Measurements from ENCODE around the gene GON4L.

GRCh38 chr1:155713075-155713474 lies 143.9 kb downstream of the GON4L start:
- TF ChIP-seq POLR2A (IDR thresholded peaks at IDR 0.05; ENCODE audit: low read length) (no peak), GATA1 (IDR thresholded peaks at IDR 0.05; ENCODE audit: low read depth, low read length) (no peak)

Data from erythroblast (primary cell).